ENCODE data around the gene AGPAT3.
"Not testable (repeated sequence)": the region's sequence is repeated elsewhere in the genome, so short reads cannot be mapped to it uniquely, and the experiment has no call there.

The AGPAT3 gene, protein sequence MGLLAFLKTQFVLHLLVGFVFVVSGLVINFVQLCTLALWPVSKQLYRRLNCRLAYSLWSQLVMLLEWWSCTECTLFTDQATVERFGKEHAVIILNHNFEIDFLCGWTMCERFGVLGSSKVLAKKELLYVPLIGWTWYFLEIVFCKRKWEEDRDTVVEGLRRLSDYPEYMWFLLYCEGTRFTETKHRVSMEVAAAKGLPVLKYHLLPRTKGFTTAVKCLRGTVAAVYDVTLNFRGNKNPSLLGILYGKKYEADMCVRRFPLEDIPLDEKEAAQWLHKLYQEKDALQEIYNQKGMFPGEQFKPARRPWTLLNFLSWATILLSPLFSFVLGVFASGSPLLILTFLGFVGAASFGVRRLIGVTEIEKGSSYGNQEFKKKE

GRCh38 chr21:43864962-43865539 lies at the start of gene AGPAT3:
Gene AGPAT3 (plus strand): TSS chr21:43865223. CDS start chr21:43959682, 94,459 bp downstream.
- Mint-ChIP-seq H3K27me3 (no peaks in the 10 kb centered on the region), H3K4me3 (peak within 1 kb of the TSS; percentile 84), H3K36me3 (ENCODE audit: low read depth) (peaks cover 27% of the 10 kb centered on the region), H3K27ac (peak within 1 kb of the TSS; percentile 88), H3K4me1 (ENCODE audit: low read depth) (peaks cover 35% of the 10 kb centered on the region), H3K9me3 (no peaks in the 10 kb centered on the region)

- no peak overlapping the region for H3K27ac Mint-ChIP-seq
- H3K36me3 Mint-ChIP-seq (ENCODE audit: low read depth), result no peaks in the 10 kb centered on the region
- no peaks in the 10 kb centered on the region for H3K27me3 Mint-ChIP-seq
- H3K9me3 Mint-ChIP-seq, result no peaks in the 10 kb centered on the region
- H3K4me3 Mint-ChIP-seq, result no peak overlapping the region
- H3K4me1 Mint-ChIP-seq (ENCODE audit: low read depth), result peaks cover 4% of the 10 kb centered on the region
Observed at GRCh38 chr21:43815991-43816390, 49.0 kb upstream of the AGPAT3 start.

DNA sequence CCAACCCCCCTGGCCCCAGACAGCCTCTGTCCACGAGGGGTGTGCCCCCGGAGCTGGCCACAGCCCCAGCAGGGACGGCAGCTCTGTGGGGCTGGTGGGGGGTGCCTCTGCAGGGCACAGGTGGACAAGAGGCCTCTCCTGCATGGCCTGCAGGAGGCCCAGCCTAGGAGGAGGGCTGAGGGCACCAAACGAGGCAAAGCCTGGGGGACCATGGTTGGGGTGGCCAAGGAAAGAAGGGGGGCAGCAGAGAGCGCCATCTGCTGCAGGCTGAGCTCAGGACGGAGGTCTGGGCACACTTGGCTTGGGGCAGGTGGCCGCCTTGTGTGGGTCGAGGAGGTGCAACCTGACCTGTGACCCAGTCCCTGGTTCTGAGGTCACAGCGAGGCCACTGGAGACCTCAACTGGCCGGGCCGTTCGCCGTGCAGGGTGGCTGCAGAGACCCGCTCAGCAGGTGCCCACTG lies 48.4 kb upstream of the AGPAT3 start:
- Mint-ChIP-seq H3K9me3 (no peaks in the 10 kb centered on the region), H3K4me1 (ENCODE audit: low read depth) (peaks cover 4% of the 10 kb centered on the region), H3K4me3 (no peak overlapping the region), H3K27me3 (no peaks in the 10 kb centered on the region), H3K36me3 (ENCODE audit: low read depth) (no peaks in the 10 kb centered on the region), H3K27ac (no peak overlapping the region)

GRCh38 chr21:43817157-43818086 lies 47.6 kb upstream of the AGPAT3 start:
- no peaks in the 10 kb centered on the region for H3K9me3 Mint-ChIP-seq
- no peaks in the 10 kb centered on the region for H3K36me3 Mint-ChIP-seq (ENCODE audit: low read depth)
- H3K27me3 Mint-ChIP-seq, result no peaks in the 10 kb centered on the region
- no peak overlapping the region for H3K27ac Mint-ChIP-seq
- H3K4me3 Mint-ChIP-seq, result no peak overlapping the region
- H3K4me1 Mint-ChIP-seq (ENCODE audit: low read depth), result peaks cover 4% of the 10 kb centered on the region

DNA sequence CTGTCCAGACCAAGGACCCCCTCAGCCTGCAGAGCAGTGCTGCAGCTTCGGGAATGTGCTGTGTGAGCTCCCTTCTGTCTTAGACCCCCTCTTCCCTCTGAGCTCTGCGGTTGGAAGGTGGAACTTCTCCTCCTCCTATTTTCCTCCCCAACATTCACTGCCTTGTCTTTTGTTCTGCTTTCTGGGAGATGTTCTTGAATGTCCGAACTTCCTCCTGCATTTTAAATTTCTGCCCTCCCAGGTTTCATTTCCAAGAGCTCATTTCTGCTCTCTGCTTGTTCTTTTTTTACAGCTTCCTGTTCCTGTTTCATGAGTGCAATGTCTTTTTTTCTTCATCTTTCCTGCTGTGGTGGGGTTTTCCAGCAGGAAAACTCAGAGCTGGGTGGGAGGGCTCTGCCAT lies 46.3 kb upstream of the AGPAT3 start:
- no peaks in the 10 kb centered on the region for H3K9me3 Mint-ChIP-seq
- no peak overlapping the region for H3K27ac Mint-ChIP-seq
- H3K4me3 Mint-ChIP-seq, result no peak overlapping the region
- H3K27me3 Mint-ChIP-seq, result no peaks in the 10 kb centered on the region
- H3K4me1 Mint-ChIP-seq (ENCODE audit: low read depth), result peaks cover 4% of the 10 kb centered on the region
- no peaks in the 10 kb centered on the region for H3K36me3 Mint-ChIP-seq (ENCODE audit: low read depth)

- Mint-ChIP-seq H3K4me1 (ENCODE audit: low read depth) (peaks cover 2% of the 10 kb centered on the region), H3K36me3 (ENCODE audit: low read depth) (no peaks in the 10 kb centered on the region), H3K27me3 (no peaks in the 10 kb centered on the region), H3K4me3 (no peak overlapping the region), H3K27ac (no peak overlapping the region), H3K9me3 (no peaks in the 10 kb centered on the region)
Observed at GRCh38 chr21:43819511-43820405, 45.3 kb upstream of the AGPAT3 start.

GRCh38 chr21:43820466-43820865 lies 44.6 kb upstream of the AGPAT3 start:
- H3K4me1 Mint-ChIP-seq (ENCODE audit: low read depth), result no peaks in the 10 kb centered on the region
- H3K4me3 Mint-ChIP-seq, result no peak overlapping the region
- H3K36me3 Mint-ChIP-seq (ENCODE audit: low read depth), result no peaks in the 10 kb centered on the region
- no peaks in the 10 kb centered on the region for H3K9me3 Mint-ChIP-seq
- no peaks in the 10 kb centered on the region for H3K27me3 Mint-ChIP-seq
- H3K27ac Mint-ChIP-seq, result no peak overlapping the region

GRCh38 chr21:43822166-43822565 lies 42.9 kb upstream of the AGPAT3 start:
- H3K27me3 Mint-ChIP-seq; H3K9me3 Mint-ChIP-seq; H3K4me3 Mint-ChIP-seq; H3K36me3 Mint-ChIP-seq (ENCODE audit: low read depth); H3K27ac Mint-ChIP-seq; H3K4me1 Mint-ChIP-seq (ENCODE audit: low read depth): not testable (repeated sequence)

GRCh38 chr21:43822741-43823140 lies 42.3 kb upstream of the AGPAT3 start:
- H3K4me1 Mint-ChIP-seq (ENCODE audit: low read depth); H3K9me3 Mint-ChIP-seq; H3K27me3 Mint-ChIP-seq; H3K27ac Mint-ChIP-seq; H3K36me3 Mint-ChIP-seq (ENCODE audit: low read depth); H3K4me3 Mint-ChIP-seq: not testable (repeated sequence)

DNA sequence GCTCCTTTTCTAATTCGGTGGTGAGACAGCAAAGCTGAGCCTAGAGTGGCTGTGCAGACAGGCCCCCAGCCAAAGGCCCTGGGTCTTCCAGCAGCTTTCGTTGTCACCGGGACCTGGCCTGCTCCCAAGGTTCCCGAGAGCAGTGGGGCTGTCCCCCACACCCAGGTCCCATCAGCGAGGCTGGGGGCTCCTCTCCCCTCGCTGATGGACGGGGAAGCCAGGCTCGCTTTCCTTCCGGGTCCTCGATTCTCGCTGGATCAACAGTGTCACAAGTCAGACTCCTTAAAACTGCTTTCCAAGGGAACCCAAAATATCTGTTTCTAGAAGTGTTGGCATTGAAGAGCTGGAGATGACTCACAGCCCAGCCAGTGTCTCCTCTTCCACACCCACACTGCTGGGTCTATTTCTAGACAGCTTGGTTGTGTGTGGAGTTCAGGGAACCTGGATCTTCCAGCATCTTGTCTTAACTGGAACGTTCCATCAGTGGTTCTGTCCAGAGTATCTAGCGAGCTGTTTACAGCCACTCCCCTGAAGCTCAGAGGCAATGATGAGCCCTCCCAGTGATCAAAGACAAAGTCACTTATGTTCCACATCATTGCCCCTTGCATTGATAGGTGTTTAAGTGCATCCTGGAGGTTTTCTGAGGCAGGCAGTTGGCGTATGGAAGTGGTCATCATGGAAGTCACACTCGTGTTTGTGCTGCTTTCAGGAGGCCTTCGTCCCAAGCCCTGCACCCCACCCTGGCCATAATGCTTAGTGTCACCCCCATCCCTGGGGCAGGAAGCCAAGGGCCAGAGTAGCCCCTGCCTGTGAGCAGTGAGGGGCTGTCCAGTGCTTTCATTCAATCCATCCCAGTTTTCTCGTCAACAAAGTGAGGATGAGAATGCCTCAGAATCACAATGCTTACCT lies 40.4 kb upstream of the AGPAT3 start:
- Mint-ChIP-seq H3K27ac (no peak overlapping the region), H3K27me3 (peaks cover 5% of the 10 kb centered on the region), H3K9me3 (no peaks in the 10 kb centered on the region), H3K4me3 (no peak overlapping the region), H3K4me1 (ENCODE audit: low read depth) (no peaks in the 10 kb centered on the region), H3K36me3 (ENCODE audit: low read depth) (no peaks in the 10 kb centered on the region)

DNA sequence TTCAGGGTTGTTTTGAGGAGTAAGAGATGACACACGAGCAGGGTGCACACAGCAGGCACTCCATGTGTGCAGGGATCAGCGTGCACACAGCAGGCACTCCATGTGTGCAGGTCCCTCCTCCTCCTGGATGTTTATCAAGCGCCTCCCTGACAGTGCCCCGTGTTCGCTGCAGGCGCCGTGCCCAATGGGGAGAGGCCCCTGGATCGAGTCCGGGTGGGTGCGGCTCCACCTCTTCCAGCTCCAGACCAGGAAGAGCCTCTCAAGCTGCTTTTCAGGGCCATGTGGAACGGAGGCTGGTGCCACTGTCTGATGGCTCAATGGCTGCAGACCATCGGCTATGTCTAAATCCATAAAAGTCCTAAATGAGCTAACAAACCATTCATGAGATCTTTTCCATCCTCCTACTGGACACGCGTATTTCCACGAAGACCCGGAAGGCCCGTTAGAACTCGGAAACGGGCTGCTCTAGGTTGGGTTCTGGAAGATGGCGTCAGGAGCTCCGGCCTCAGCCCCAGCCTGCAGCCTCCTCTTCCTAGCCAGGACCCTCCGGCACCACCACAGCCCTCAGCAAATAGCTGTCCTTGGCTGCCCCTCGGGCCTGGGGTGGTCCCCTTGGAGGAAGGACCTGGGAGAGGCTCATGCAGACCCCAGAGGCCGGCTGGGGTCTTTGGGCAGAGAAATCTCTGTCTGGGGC lies 39.6 kb upstream of the AGPAT3 start:
- no peaks in the 10 kb centered on the region for H3K36me3 Mint-ChIP-seq (ENCODE audit: low read depth)
- no peaks in the 10 kb centered on the region for H3K4me1 Mint-ChIP-seq (ENCODE audit: low read depth)
- peaks cover 11% of the 10 kb centered on the region for H3K27me3 Mint-ChIP-seq
- no peak overlapping the region for H3K4me3 Mint-ChIP-seq
- no peak overlapping the region for H3K27ac Mint-ChIP-seq
- no peaks in the 10 kb centered on the region for H3K9me3 Mint-ChIP-seq

DNA sequence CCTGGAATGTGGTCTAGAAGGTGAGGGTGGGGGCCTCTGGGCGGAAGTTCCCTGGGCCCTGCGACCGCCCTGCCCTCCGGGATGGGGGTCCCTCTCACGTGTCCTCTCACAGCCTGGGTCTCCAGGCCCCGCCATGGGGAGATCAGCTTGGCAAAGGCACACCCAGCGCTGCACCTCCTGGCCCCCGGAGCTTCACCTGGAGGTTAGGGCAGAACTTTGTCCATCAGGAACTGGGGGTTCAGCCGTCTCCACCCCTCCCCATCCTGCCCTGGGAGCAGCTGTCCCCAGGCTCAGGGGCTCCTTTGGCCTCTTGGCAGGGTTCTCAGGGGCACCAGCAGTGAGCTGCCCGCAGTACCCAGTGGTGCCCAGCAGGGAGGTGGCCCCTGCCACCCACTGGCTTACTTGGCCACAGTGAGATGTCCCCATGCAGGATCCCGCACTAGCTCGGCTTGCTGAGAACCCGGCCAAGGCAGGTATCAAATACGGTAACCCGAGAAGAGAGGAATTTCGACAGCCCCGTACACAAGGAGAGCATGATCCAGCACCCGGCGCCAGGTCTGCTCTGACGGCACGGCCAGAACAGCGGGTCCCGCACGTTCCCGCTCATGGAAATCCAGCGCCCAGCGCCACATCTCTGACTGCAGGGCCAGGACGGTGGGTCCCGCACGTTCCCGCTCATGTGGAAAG lies 38.9 kb upstream of the AGPAT3 start:
- Mint-ChIP-seq H3K27me3 (peaks cover 16% of the 10 kb centered on the region), H3K4me1 (ENCODE audit: low read depth) (no peaks in the 10 kb centered on the region), H3K4me3 (no peak overlapping the region), H3K36me3 (ENCODE audit: low read depth) (no peaks in the 10 kb centered on the region), H3K27ac (no peak overlapping the region), H3K9me3 (no peaks in the 10 kb centered on the region)

DNA sequence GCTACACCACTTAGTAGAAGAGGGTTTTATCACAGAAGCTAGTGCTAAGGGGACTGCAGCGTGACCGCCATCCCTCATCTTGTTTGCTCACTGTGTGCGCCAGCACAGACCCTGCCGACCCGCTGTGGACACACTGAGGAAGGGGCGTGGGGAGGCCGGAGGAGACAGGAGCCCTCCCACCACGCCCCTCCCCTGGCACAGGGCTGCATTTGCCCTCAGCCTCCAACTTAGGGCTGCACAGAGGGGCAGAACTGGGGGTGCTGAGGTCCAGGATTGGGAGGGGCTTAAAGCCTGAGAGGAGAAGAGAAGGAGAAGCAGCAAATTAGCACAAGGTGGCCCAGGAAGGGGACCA lies 38.4 kb upstream of the AGPAT3 start:
- Mint-ChIP-seq H3K36me3 (ENCODE audit: low read depth) (no peaks in the 10 kb centered on the region), H3K4me3 (no peak overlapping the region), H3K27me3 (peaks cover 16% of the 10 kb centered on the region), H3K27ac (no peak overlapping the region), H3K4me1 (ENCODE audit: low read depth) (no peaks in the 10 kb centered on the region), H3K9me3 (no peaks in the 10 kb centered on the region)

Measured in stimulated activated naive CD8-positive, alpha-beta T cell treated with anti-CD3 and anti-CD28 coated beads, Interleukin-15, Interleukin-2, amounts not matched to agents 100 ng/mL and 50 ng/mL, for 24 hours (primary cell).